ENCODE measurements around the gene PLEKHG2. TPM values are rescaled to one million over a fixed set of nuclear protein-coding genes. Genes with fewer than 3 reads are reported as not detected.

The PLEKHG2 gene
- total RNA-seq, 2 experiments from 2014 or later: 74.4 to 77.9 TPM

GRCh38 chr19:39417463-39418181 lies 5.2 kb downstream of the PLEKHG2 start:
- DNase-seq: no peak
- no peaks in the 10 kb centered on the region for H3K9me3 Mint-ChIP-seq
- CTCF ChIA-PET: interaction anchor here (1.8 to 3.8 kb wide), 2 partner anchors 12 to 19 kb away, joined by 4 to 16 read pairs; no protein-coding TSS in a partner anchor
- no peak overlapping the region for H3K27ac Mint-ChIP-seq
- H3K4me3 Mint-ChIP-seq: no peak overlapping the region
- H3K4me1 Mint-ChIP-seq: peaks cover 16% of the 10 kb centered on the region
- POLR2A ChIA-PET: no interaction called here
- H3K27me3 Mint-ChIP-seq: no peaks in the 10 kb centered on the region
- H3K36me3 Mint-ChIP-seq (ENCODE audit: low read depth): peaks cover 23% of the 10 kb centered on the region

- H3K27ac Mint-ChIP-seq: peak overlapping the region; percentile 25
- CTCF ChIA-PET: interaction anchor here (1.8 to 3.8 kb wide), 2 partner anchors 10 to 21 kb away, joined by 4 to 16 read pairs; no protein-coding TSS in a partner anchor
Measured at GRCh38 chr19:39419003-39419402, 6.5 kb downstream of the PLEKHG2 start.

GRCh38 chr19:39420769-39421168 lies 8.3 kb downstream of the PLEKHG2 start:
- Mint-ChIP-seq H3K4me3 (no peak overlapping the region), H3K4me1 (no peaks in the 10 kb centered on the region), H3K27me3 (no peaks in the 10 kb centered on the region), H3K27ac (no peak overlapping the region), H3K9me3 (no peaks in the 10 kb centered on the region), H3K36me3 (ENCODE audit: low read depth) (peaks cover 21% of the 10 kb centered on the region)
- ChIA-PET POLR2A (no interaction called here), CTCF (interaction anchor here (1.2 to 3.8 kb wide), 5 partner anchors 9 to 85 kb away, joined by 4 to 16 read pairs (median 5); partner anchors contain the start of genes GMFG, MED29, PAF1 and PLEKHG2)
- no peak for DNase-seq

More at GRCh38 chr19:39419003-39419402, 6.5 kb downstream of the PLEKHG2 start:
- H3K27me3 Mint-ChIP-seq: no peaks in the 10 kb centered on the region
- no peak for DNase-seq
- H3K36me3 Mint-ChIP-seq (ENCODE audit: low read depth): peaks cover 28% of the 10 kb centered on the region
- POLR2A ChIA-PET: interaction anchor here (1.1 kb wide), 1 partner anchor 17 kb away, joined by 3 read pairs; the partner anchor contains the start of gene RPS16
- no peaks in the 10 kb centered on the region for H3K9me3 Mint-ChIP-seq
- no peak overlapping the region for H3K4me3 Mint-ChIP-seq
- peaks cover 12% of the 10 kb centered on the region for H3K4me1 Mint-ChIP-seq

- H3K36me3 Mint-ChIP-seq (ENCODE audit: low read depth): peaks cover 21% of the 10 kb centered on the region
- no peak overlapping the region for H3K27ac Mint-ChIP-seq
- CTCF ChIA-PET: interaction anchor here (0.7 to 2.2 kb wide), 4 partner anchors 10 to 80 kb away, joined by 3 to 11 read pairs (median 4); partner anchors contain the start of genes MED29, PAF1, PLEKHG2 and SAMD4B
- H3K27me3 Mint-ChIP-seq: no peaks in the 10 kb centered on the region
- H3K9me3 Mint-ChIP-seq: no peaks in the 10 kb centered on the region
- POLR2A ChIA-PET: interaction anchor here (0.6 kb wide), 1 partner anchor 411 kb away, joined by 3 read pairs; no protein-coding TSS in a partner anchor
- H3K4me3 Mint-ChIP-seq: no peak overlapping the region
- no peaks in the 10 kb centered on the region for H3K4me1 Mint-ChIP-seq
- no peak for DNase-seq
Measured at GRCh38 chr19:39422020-39422419, 9.6 kb downstream of the PLEKHG2 start.

- POLR2A ChIA-PET: interaction anchor here (0.8 kb wide), 1 partner anchor 12 kb away, joined by 3 read pairs; the partner anchor contains the start of gene RPS16
- CTCF ChIA-PET: interaction anchor here (0.6 to 2.3 kb wide), 4 partner anchors 11 to 26 kb away, joined by 3 to 9 read pairs (median 4); partner anchors contain the start of genes PLEKHG2 and RPS16
- H3K27me3 Mint-ChIP-seq: no peaks in the 10 kb centered on the region
- H3K36me3 Mint-ChIP-seq (ENCODE audit: low read depth): peaks cover 19% of the 10 kb centered on the region
- no peak overlapping the region for H3K4me3 Mint-ChIP-seq
- no peak overlapping the region for H3K27ac Mint-ChIP-seq
- no peaks in the 10 kb centered on the region for H3K4me1 Mint-ChIP-seq
- DNase-seq: no peak
- H3K9me3 Mint-ChIP-seq: no peaks in the 10 kb centered on the region
Measured at GRCh38 chr19:39423258-39424086, 11.0 kb downstream of the PLEKHG2 start.

- Mint-ChIP-seq H3K36me3 (ENCODE audit: low read depth) (peaks cover 12% of the 10 kb centered on the region), H3K9me3 (no peaks in the 10 kb centered on the region), H3K4me3 (no peak overlapping the region), H3K27ac (no peak overlapping the region), H3K4me1 (no peaks in the 10 kb centered on the region), H3K27me3 (no peaks in the 10 kb centered on the region)
- ChIA-PET CTCF (interaction anchor here (0.6 to 2.3 kb wide), 4 partner anchors 13 to 134 kb away, joined by 4 to 9 read pairs (median 5); partner anchors contain the start of gene PLEKHG2), POLR2A (no interaction called here)
- DNase-seq: no peak
Measured at GRCh38 chr19:39424934-39425333, 12.5 kb downstream of the PLEKHG2 start.

GRCh38 chr19:39425744-39426143 lies 13.3 kb downstream of the PLEKHG2 start:
- Mint-ChIP-seq H3K27me3 (no peaks in the 10 kb centered on the region), H3K4me1 (peaks cover 5% of the 10 kb centered on the region), H3K9me3 (no peaks in the 10 kb centered on the region), H3K27ac (no peak overlapping the region), H3K4me3 (no peak overlapping the region), H3K36me3 (ENCODE audit: low read depth) (peaks cover 12% of the 10 kb centered on the region)
- ChIA-PET POLR2A (no interaction called here), CTCF (interaction anchor here (0.6 to 1.4 kb wide), 2 partner anchors 14 to 135 kb away, joined by 4 to 6 read pairs; partner anchors contain the start of gene PLEKHG2)
- DNase-seq: no peak

- peaks cover 13% of the 10 kb centered on the region for H3K36me3 Mint-ChIP-seq (ENCODE audit: low read depth)
- CTCF ChIA-PET: interaction anchor here (1.4 kb wide), 1 partner anchor 14 kb away, joined by 6 read pairs; the partner anchor contains the start of gene PLEKHG2
- H3K4me1 Mint-ChIP-seq: peaks cover 9% of the 10 kb centered on the region
- H3K27ac Mint-ChIP-seq: peak overlapping the region; percentile 14
- H3K9me3 Mint-ChIP-seq: no peaks in the 10 kb centered on the region
- H3K27me3 Mint-ChIP-seq: no peaks in the 10 kb centered on the region
- POLR2A ChIA-PET: no interaction called here
- no peak overlapping the region for H3K4me3 Mint-ChIP-seq
- DNase-seq: no peak
Measured at GRCh38 chr19:39426170-39426569, 13.7 kb downstream of the PLEKHG2 start.

GRCh38 chr19:39427707-39428106 lies 15.2 kb downstream of the PLEKHG2 start:
- Mint-ChIP-seq H3K4me3 (no peak overlapping the region), H3K9me3 (no peaks in the 10 kb centered on the region), H3K27me3 (no peaks in the 10 kb centered on the region), H3K4me1 (peaks cover 15% of the 10 kb centered on the region), H3K27ac (no peak overlapping the region), H3K36me3 (ENCODE audit: low read depth) (peaks cover 16% of the 10 kb centered on the region)
- DNase-seq: no peak
- POLR2A ChIA-PET: interaction anchor here (0.9 kb wide), 1 partner anchor 8 kb away, joined by 3 read pairs; the partner anchor contains the start of gene RPS16
- CTCF ChIA-PET: interaction anchor here (2.3 kb wide), 1 partner anchor 30 kb away, joined by 5 read pairs; no protein-coding TSS in a partner anchor

GRCh38 chr19:39428283-39429112 lies 16.0 kb downstream of the PLEKHG2 start:
- POLR2A ChIA-PET: interaction anchor here (0.6 to 0.9 kb wide), 3 partner anchors 7 to 41 kb away, joined by 3 to 5 read pairs (median 3); partner anchors contain the start of genes RPS16 and SUPT5H
- Mint-ChIP-seq H3K4me3 (no peak overlapping the region), H3K27ac (no peak overlapping the region), H3K9me3 (no peaks in the 10 kb centered on the region), H3K4me1 (peaks cover 23% of the 10 kb centered on the region), H3K27me3 (no peaks in the 10 kb centered on the region), H3K36me3 (ENCODE audit: low read depth) (peaks cover 21% of the 10 kb centered on the region)
- CTCF ChIA-PET: interaction anchor here (1.2 to 2.4 kb wide), 3 partner anchors 10 to 30 kb away, joined by 5 to 16 read pairs (median 7); partner anchors contain the start of gene PLEKHG2
- DNase-seq: no peak

- Mint-ChIP-seq H3K36me3 (ENCODE audit: low read depth) (peaks cover 31% of the 10 kb centered on the region), H3K9me3 (no peaks in the 10 kb centered on the region), H3K27me3 (no peaks in the 10 kb centered on the region), H3K4me1 (peaks cover 41% of the 10 kb centered on the region), H3K27ac (peak overlapping the region; percentile 80), H3K4me3 (peak overlapping the region; percentile 34)
- ChIA-PET CTCF (interaction anchor here (0.6 to 2.4 kb wide), 3 partner anchors 12 to 861 kb away, joined by 3 to 16 read pairs (median 4); no protein-coding TSS in a partner anchor), POLR2A (no interaction called here)
- DNase-seq: peak; percentile 56
Measured at GRCh38 chr19:39430675-39431593, 18.5 kb downstream of the PLEKHG2 start.
